Body of pancreas (tissue), 4 donors: ENCODE results near the gene TTYH1. TPM values are rescaled to one million over a fixed set of nuclear protein-coding genes. Genes with fewer than 3 reads are reported as not detected.

Experiments
- ATAC-seq: fragments of 150-250 bp; one replicate; pipeline ENCODE4 v1.9.1; 2016
- DNase-seq, 4 donors: peaks; one replicate each; pipeline ENCODE4 v3.0.0-alpha.2; 2019
- H3K27ac ChIP-seq, 4 donors: fragments of 200-600 bp; sonication (generic); 1 replicate in 3 of 4; 2 replicates in 1 of 4; pipeline versions ENCODE4 v1.5.1 to v1.6.1; 2016 to 2019; ENCODE audit warnings: mild to moderate bottlenecking in 1 of 4, mixed read lengths in 1 of 4, moderate library complexity in 1 of 4
- H3K27me3 ChIP-seq, 2 donors: fragments of 200-600 bp; sonication (generic); one replicate each; pipeline ENCODE4 v1.6.0; 2016; ENCODE audit warnings: mild to moderate bottlenecking in 1 of 2
- H3K36me3 ChIP-seq, 2 donors: fragments of 200-600 bp; sonication (generic); replicated peaks in 1 of 2; 2 replicates each; pipeline ENCODE4 v1.5.1; 2016; ENCODE audit warnings: low read depth in 2 of 2; ENCODE audit not compliant: insufficient read depth in 1 of 2
- H3K4me1 ChIP-seq: fragments of 200-600 bp; sonication (generic); one replicate; pipeline ENCODE4 v1.6.0; 2016
- H3K4me3 ChIP-seq, 2 donors: fragments of 200-600 bp; sonication (generic); 1 replicate in 1 of 2; 2 replicates in 1 of 2; pipeline ENCODE4 v1.5.1; 2016 to 2019
- H3K9me3 ChIP-seq, 3 donors: fragments of 200-600 bp; sonication (generic); 1 replicate in 2 of 3; 2 replicates in 1 of 3; pipeline ENCODE4 v1.5.1; 2016
- POLR2A ChIP-seq, 3 donors: fragments of 450-650 bp; IDR thresholded peaks; one replicate each; pipeline ENCODE4 v1.6.1; 2016; ENCODE audit warnings: antibody characterized with exemption in 3 of 3, mild to moderate bottlenecking in 2 of 3
- WGBS, 2 donors: methylation state at CpG; one replicate each; pipeline ENCODE4 v1.1.5; 2017; 5-methylcytosine and 5-hydroxymethylcytosine counted together
- intact Hi-C: fragments of 100-400 bp; cut with DNase I; formaldehyde crosslinking; loops from one replicate; pipeline ENCODE4 v1.15.1; 2023
- total RNA-seq, 2 donors: library from RNA; depleted of rRNA; stranded (reverse); fragments of >200 nt; gene quantifications; one replicate each; pipeline ENCODE4 v1.1.0, GENCODE V29; 2016
- TF ChIP-seq, protein P1 (sequence below), 7 experiments: fragments of 450-650 bp in 4 of 7; fragments of 200-600 bp in 3 of 7; sonication (generic) in 3 of 7; IDR thresholded peaks; one replicate each; pipeline ENCODE4 v1.5.1; 2016 to 2019; ENCODE audit warnings: antibody characterized with exemption in 7 of 7

TTYH1 gene
- total RNA-seq, 2 donors from 2014 or later: 20.5 to 88.7 TPM

DNA sequence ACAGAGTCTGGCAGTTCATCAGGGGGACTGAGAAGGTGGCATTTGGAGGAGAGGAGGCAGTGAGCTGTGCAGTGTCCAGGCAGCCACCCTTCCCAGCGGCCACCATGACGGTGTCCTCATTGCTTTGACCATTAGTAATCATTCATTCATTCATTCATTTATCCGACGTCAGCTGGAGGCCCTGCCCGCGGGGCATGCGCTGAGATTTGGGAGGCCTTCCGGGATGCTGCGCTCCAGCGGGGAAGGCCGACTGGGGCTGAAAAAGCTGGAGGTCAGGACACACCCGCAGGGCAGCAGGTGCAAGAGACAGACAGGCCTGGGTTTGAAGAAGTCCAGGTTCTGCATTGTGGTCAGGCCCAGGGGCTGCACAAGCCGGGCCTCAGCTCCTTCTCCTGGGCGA is 8.9 kb downstream of the TTYH1 start:
- 66 to 77% methylated on average over 3 to 13 of the region's 14 CpGs for WGBS, 2 donors
- no peaks in the 10 kb centered on the region for H3K9me3 ChIP-seq

DNA sequence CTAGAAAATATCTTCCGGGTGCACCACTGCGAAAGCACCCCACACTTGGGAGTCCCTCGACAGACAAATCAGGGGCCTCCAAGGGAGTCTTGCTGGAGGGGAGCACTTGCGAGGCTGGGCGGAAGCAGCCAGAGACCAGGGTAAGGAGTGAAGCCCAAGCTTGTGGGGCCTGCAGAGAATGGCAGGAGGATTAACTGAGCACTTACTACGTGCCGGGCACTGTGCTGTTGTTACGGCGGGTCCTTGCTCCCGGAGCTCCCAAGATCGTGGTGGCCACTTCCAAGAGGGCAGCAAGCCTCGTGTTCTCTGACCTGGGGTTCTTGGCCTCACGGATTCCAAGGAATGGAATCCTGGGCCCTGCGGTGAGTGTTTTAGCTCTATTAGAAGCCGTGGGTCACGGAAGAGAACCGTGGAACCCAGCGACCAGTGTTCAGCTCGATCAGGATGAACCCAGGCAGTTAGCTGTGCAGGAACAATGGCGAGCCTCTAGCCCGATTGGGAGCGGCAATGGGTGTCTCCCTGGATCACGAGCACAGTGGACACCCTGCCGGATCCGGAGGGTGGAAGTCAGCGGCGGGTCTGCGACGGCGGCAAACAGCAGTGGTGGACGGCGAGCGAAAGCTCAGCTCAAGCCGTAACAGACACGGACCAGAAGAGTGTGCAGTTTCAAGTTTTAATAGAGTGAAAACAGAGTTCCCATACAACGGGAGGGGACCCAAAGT is 9.6 kb downstream of the TTYH1 start:
- Histone ChIP-seq H3K9me3 (no peaks in the 10 kb centered on the region), H3K4me1 (peaks cover 8% of the 10 kb centered on the region), H3K27ac (no peak overlapping the region), H3K36me3 (no peaks in the 10 kb centered on the region), H3K27me3 (peaks cover 0 to 3% of the 10 kb centered on the region in 2 donors), H3K4me3 (no peak overlapping the region)
- ATAC-seq: no peak
- intact Hi-C loops: no loop called here
- no peak for DNase-seq
- TF ChIP-seq POLR2A (IDR thresholded peaks at IDR 0.05): no peak
- TF ChIP-seq, protein P1, sequence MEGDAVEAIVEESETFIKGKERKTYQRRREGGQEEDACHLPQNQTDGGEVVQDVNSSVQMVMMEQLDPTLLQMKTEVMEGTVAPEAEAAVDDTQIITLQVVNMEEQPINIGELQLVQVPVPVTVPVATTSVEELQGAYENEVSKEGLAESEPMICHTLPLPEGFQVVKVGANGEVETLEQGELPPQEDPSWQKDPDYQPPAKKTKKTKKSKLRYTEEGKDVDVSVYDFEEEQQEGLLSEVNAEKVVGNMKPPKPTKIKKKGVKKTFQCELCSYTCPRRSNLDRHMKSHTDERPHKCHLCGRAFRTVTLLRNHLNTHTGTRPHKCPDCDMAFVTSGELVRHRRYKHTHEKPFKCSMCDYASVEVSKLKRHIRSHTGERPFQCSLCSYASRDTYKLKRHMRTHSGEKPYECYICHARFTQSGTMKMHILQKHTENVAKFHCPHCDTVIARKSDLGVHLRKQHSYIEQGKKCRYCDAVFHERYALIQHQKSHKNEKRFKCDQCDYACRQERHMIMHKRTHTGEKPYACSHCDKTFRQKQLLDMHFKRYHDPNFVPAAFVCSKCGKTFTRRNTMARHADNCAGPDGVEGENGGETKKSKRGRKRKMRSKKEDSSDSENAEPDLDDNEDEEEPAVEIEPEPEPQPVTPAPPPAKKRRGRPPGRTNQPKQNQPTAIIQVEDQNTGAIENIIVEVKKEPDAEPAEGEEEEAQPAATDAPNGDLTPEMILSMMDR (IDR thresholded peaks at IDR 0.05): no peak
- 81 to 86% methylated on average over 19 to 35 of the region's 36 CpGs for WGBS, 2 donors

More for the DNA sequence above, 8.9 kb downstream of the TTYH1 start:
- Histone ChIP-seq H3K36me3 (no peaks in the 10 kb centered on the region), H3K27ac (no peak overlapping the region), H3K27me3 (peaks cover 0 to 6% of the 10 kb centered on the region in 2 donors), H3K4me3 (no peak overlapping the region), H3K4me1 (peaks cover 9% of the 10 kb centered on the region)
- intact Hi-C loops: no loop called here
- no peak for ATAC-seq
- TF ChIP-seq, protein P1 (IDR thresholded peaks at IDR 0.05): no peak
- no peak for TF ChIP-seq POLR2A (IDR thresholded peaks at IDR 0.05)
- DNase-seq: no peak

DNA sequence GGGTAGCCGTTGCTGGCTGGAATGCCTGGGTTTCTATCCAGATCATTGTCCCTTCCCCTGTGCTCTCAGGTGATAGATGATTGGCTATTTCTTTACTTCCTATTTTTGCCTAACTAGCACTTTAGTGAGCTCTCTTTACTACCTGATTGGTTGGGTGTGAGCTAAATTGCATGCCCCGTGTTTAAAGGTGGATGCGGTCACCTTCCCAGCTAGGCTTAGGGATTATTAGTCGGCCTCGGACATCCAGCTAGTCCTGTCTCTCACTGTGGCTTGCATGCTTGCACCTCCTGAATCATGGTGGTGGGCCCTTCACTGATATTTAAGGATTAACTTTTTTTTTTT is 10.1 kb downstream of the TTYH1 start:
- 52 to 62% methylated on average over 5 of the region's 5 CpGs for whole genome bisulfite sequencing, 2 donors
- no peaks in the 10 kb centered on the region for H3K27me3 ChIP-seq
- intact Hi-C loops: no loop called here

DNA sequence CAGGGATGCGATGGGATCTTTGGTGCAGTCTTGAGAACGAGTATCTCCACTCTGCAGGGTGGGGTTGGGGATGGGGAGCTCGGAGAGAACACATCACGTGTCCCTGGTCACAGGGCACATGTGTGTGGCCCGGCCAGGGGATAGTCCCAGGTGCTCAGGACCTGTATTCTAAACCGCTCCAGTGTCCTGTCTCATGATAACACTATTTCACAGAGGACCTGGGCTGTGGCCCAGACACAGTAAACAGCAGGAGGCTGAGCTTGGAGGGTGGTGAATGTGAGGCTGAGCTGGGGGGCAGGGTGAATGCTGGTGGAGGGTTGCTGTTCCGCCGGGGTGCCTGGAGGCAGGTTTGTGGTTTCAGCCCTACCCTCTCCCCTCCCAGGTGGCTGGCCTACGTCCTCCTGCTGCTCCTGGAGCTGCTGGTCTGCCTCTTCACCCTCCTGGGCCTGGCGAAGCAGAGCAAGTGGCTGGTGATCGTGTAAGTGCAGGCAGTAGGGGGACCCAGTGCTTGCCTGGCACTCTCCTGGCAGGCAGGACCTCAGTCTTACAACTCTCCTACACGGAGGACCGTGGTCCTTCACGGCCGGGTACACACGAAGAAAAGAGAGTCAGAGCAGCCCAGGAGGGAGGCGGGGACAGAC is 11.1 kb downstream of the TTYH1 start:
- H3K27ac ChIP-seq: no peak overlapping the region
- H3K4me1 ChIP-seq: peaks cover 20% of the 10 kb centered on the region
- no peak for DNase-seq
- ATAC-seq: no peak
- H3K36me3 ChIP-seq: no peaks in the 10 kb centered on the region
- WGBS, 2 donors: 53 to 58% methylated on average over 16 to 17 of the region's 17 CpGs
- no peak overlapping the region for H3K4me3 ChIP-seq
- H3K9me3 ChIP-seq: no peaks in the 10 kb centered on the region
- H3K27me3 ChIP-seq: no peaks in the 10 kb centered on the region
- TF ChIP-seq, protein P1 (IDR thresholded peaks at IDR 0.05): no peak
- TF ChIP-seq POLR2A (IDR thresholded peaks at IDR 0.05): no peak
- intact Hi-C loops: no loop called here

More for the DNA sequence above, 10.1 kb downstream of the TTYH1 start:
- Histone ChIP-seq H3K36me3 (no peaks in the 10 kb centered on the region), H3K27ac (no peak overlapping the region), H3K4me3 (no peak overlapping the region), H3K4me1 (peaks cover 10% of the 10 kb centered on the region), H3K9me3 (no peaks in the 10 kb centered on the region)
- TF ChIP-seq POLR2A (IDR thresholded peaks at IDR 0.05): no peak
- TF ChIP-seq, protein P1 (IDR thresholded peaks at IDR 0.05): no peak
- ATAC-seq (no peak), DNase-seq (no peak)
